ENCODE results near the gene IGF1. TPM values are rescaled to one million over a fixed set of nuclear protein-coding genes. Genes with fewer than 3 reads are reported as not detected.

IGF1 gene
- total RNA-seq, 1 experiment from 2014 or later, result 0.42 TPM

- H3K9ac ChIP-seq (ENCODE audit: low read length), result no peak overlapping the region
- H3K4me1 ChIP-seq (ENCODE audit: control insufficient read depth in 1 of 2, insufficient read depth in 2 of 2, low read length in 2 of 2), result no peaks in the 10 kb centered on the region
- BruUV-seq (replicated peaks), result no TSS peak
- H3K4me2 ChIP-seq (ENCODE audit: low read length), result no peak overlapping the region
- no peaks in the 10 kb centered on the region for H3K9me2 ChIP-seq (ENCODE audit: insufficient read depth)
- intact Hi-C loops (cut with micrococcal nuclease), result no loop called here
- CTCF ChIA-PET, result no interaction called here
- POLR2A ChIA-PET, result no interaction called here
- no peak for ATAC-seq
- H3K9me3 ChIP-seq (ENCODE audit: control insufficient read depth in 1 of 2, insufficient read depth in 1 of 2, low read depth in 1 of 2, low read length in 2 of 2), result no peaks in the 10 kb centered on the region
- no peak for TF ChIP-seq ATF3 (IDR thresholded peaks at IDR 0.05)
- TF ChIP-seq SP1 (IDR thresholded peaks at IDR 0.05; ENCODE audit: low read depth), result no peak
- TF ChIP-seq CBX3 (IDR thresholded peaks at IDR 0.05; ENCODE audit: low read depth), result no peak
- no peak for TF ChIP-seq MAX (IDR thresholded peaks at IDR 0.05)
- TF ChIP-seq EGR1 (IDR thresholded peaks at IDR 0.05; ENCODE audit: low read depth), result no peak
- RAD21 ChIA-PET (ENCODE audit: low non-redundant PET in 1 of 2, low total read pairs in 2 of 2, uncharacterized antibody in 2 of 2, unreplicated experiment in 2 of 2), result no interaction called here
- H3K4me3 ChIP-seq (replicated peaks in 1 of 2; ENCODE audit: low read depth in 1 of 2, low read length in 2 of 2), result no peak overlapping the region
- H3K36me3 ChIP-seq (ENCODE audit: control insufficient read depth in 1 of 2, insufficient read depth in 2 of 2, low read length in 2 of 2), result no peaks in the 10 kb centered on the region
- no peak for DNase-seq (ENCODE audit: low read depth, low spot score)
- no peak overlapping the region for H3K27ac ChIP-seq (ENCODE audit: low read depth, low read length)
- H2AFZ ChIP-seq (ENCODE audit: low read depth, low read length, poor library complexity, severe bottlenecking), result no peak overlapping the region
- H3K27me3 ChIP-seq (ENCODE audit: insufficient read depth, low read length), result peaks cover 8% of the 10 kb centered on the region
- H3K79me2 ChIP-seq (ENCODE audit: insufficient read depth, low read length), result no peaks in the 10 kb centered on the region
- no peaks in the 10 kb centered on the region for H4K20me1 ChIP-seq (ENCODE audit: insufficient read depth)
Observed at GRCh38 chr12:102518871-102519270, 38.5 kb upstream of the IGF1 start.

- BruUV-seq (replicated peaks), result no TSS peak
- ATAC-seq, result no peak
- H3K27me3 ChIP-seq (ENCODE audit: insufficient read depth, low read length), result no peaks in the 10 kb centered on the region; the same call in 1 of the 2 replicates
- no peaks in the 10 kb centered on the region for H3K36me3 ChIP-seq (ENCODE audit: control insufficient read depth in 1 of 2, insufficient read depth in 2 of 2, low read length in 2 of 2)
- no peak overlapping the region for H3K4me2 ChIP-seq (ENCODE audit: low read length)
- POLR2A ChIA-PET, result no interaction called here
- H3K79me2 ChIP-seq (ENCODE audit: insufficient read depth, low read length), result no peaks in the 10 kb centered on the region
- no peak for DNase-seq (ENCODE audit: low read depth, low spot score)
- H3K4me3 ChIP-seq (replicated peaks in 1 of 2; ENCODE audit: low read depth in 1 of 2, low read length in 2 of 2), result no peak overlapping the region
- no peak overlapping the region for H2AFZ ChIP-seq (ENCODE audit: low read depth, low read length, poor library complexity, severe bottlenecking)
- H4K20me1 ChIP-seq (ENCODE audit: insufficient read depth), result no peaks in the 10 kb centered on the region
- CTCF ChIA-PET, result no interaction called here
- no peak overlapping the region for H3K9ac ChIP-seq (ENCODE audit: low read length)
- intact Hi-C loops (cut with micrococcal nuclease), result no loop called here
- H3K27ac ChIP-seq (ENCODE audit: low read depth, low read length), result no peak overlapping the region
- no peaks in the 10 kb centered on the region for H3K9me2 ChIP-seq (ENCODE audit: insufficient read depth)
- no peaks in the 10 kb centered on the region for H3K4me1 ChIP-seq (ENCODE audit: control insufficient read depth in 1 of 2, insufficient read depth in 2 of 2, low read length in 2 of 2)
- no peaks in the 10 kb centered on the region for H3K9me3 ChIP-seq (ENCODE audit: control insufficient read depth in 1 of 2, insufficient read depth in 1 of 2, low read depth in 1 of 2, low read length in 2 of 2)
- RAD21 ChIA-PET (ENCODE audit: low non-redundant PET in 1 of 2, low total read pairs in 2 of 2, uncharacterized antibody in 2 of 2, unreplicated experiment in 2 of 2), result no interaction called here
- TF ChIP-seq TCF7L2 (IDR thresholded peaks at IDR 0.05; ENCODE audit: borderline replicate concordance, extremely low read depth, insufficient read depth, insufficient read length) (no peak), ATF3 (IDR thresholded peaks at IDR 0.05) (no peak), REST (IDR thresholded peaks at IDR 0.05; ENCODE audit: low read depth) (no peak), EZH2 (IDR thresholded peaks at IDR 0.05) (no peak), JUND (IDR thresholded peaks at IDR 0.05) (no peak), SP1 (IDR thresholded peaks at IDR 0.05; ENCODE audit: low read depth) (no peak), CEBPB (IDR thresholded peaks at IDR 0.05; ENCODE audit: low read depth) (no peak), ZNF274 (IDR thresholded peaks at IDR 0.05; ENCODE audit: low read depth, low read length) (no peak), SRF (IDR thresholded peaks at IDR 0.05; ENCODE audit: low read depth) (no peak), CTCF (IDR thresholded peaks at IDR 0.05 in 2 of 3, conservative IDR thresholded peaks at IDR 0.05 in 1 of 3; ENCODE audit: borderline replicate concordance in 1 of 3, insufficient read depth in 1 of 3, low read depth in 2 of 3, low read length in 2 of 3) (no peak)
Observed at GRCh38 chr12:102514696-102515095, 34.3 kb upstream of the IGF1 start.
